ENCODE results near the gene IL16. TPM values are rescaled to one million over a fixed set of nuclear protein-coding genes. Genes with fewer than 3 reads are reported as not detected.

IL16 gene
- total RNA-seq, 1 donor from 2014 or later, result 107 TPM

- H3K9me3 Mint-ChIP-seq, result no peaks in the 10 kb centered on the region
- no peaks in the 10 kb centered on the region for H3K36me3 Mint-ChIP-seq (ENCODE audit: low read depth)
- no peak for DNase-seq (ENCODE audit: low spot score)
- no peak overlapping the region for H3K4me3 Mint-ChIP-seq
- H3K27ac Mint-ChIP-seq, result no peak overlapping the region
- peaks cover 48% of the 10 kb centered on the region for H3K27me3 Mint-ChIP-seq (ENCODE audit: insufficient read depth)
- peaks cover 19% of the 10 kb centered on the region for H3K4me1 Mint-ChIP-seq (ENCODE audit: low read depth)
- intact Hi-C loops (cut with micrococcal nuclease), result no loop called here
These were observed 15.5 kb upstream of the IL16 start for GRCh38 chr15:81181220-81181619.

GRCh38 chr15:81182031-81182755, 14.5 kb upstream of the IL16 start:
- Mint-ChIP-seq H3K36me3 (ENCODE audit: low read depth) (no peaks in the 10 kb centered on the region), H3K9me3 (no peaks in the 10 kb centered on the region), H3K4me3 (no peak overlapping the region), H3K27me3 (ENCODE audit: insufficient read depth) (peaks cover 48% of the 10 kb centered on the region), H3K27ac (no peak overlapping the region), H3K4me1 (ENCODE audit: low read depth) (peaks cover 19% of the 10 kb centered on the region)
- intact Hi-C loops (cut with micrococcal nuclease), result no loop called here
- DNase-seq (ENCODE audit: low spot score), result no peak

GRCh38 chr15:81182756-81183438, 13.8 kb upstream of the IL16 start:
- DNase-seq (ENCODE audit: low spot score), result no peak
- Mint-ChIP-seq H3K27me3 (ENCODE audit: insufficient read depth) (peaks cover 51% of the 10 kb centered on the region), H3K27ac (no peak overlapping the region), H3K4me3 (no peak overlapping the region), H3K4me1 (ENCODE audit: low read depth) (peaks cover 19% of the 10 kb centered on the region), H3K9me3 (no peaks in the 10 kb centered on the region), H3K36me3 (ENCODE audit: low read depth) (no peaks in the 10 kb centered on the region)
- intact Hi-C loops (cut with micrococcal nuclease), result no loop called here

GRCh38 chr15:81183439-81183775, 13.3 kb upstream of the IL16 start:
- intact Hi-C loops (cut with micrococcal nuclease), result no loop called here
- peaks cover 19% of the 10 kb centered on the region for H3K4me1 Mint-ChIP-seq (ENCODE audit: low read depth)
- no peaks in the 10 kb centered on the region for H3K9me3 Mint-ChIP-seq
- H3K27me3 Mint-ChIP-seq (ENCODE audit: insufficient read depth), result peaks cover 51% of the 10 kb centered on the region
- no peaks in the 10 kb centered on the region for H3K36me3 Mint-ChIP-seq (ENCODE audit: low read depth)
- DNase-seq (ENCODE audit: low spot score), result no peak
- no peak overlapping the region for H3K4me3 Mint-ChIP-seq
- H3K27ac Mint-ChIP-seq, result no peak overlapping the region

GRCh38 chr15:81184188-81184587, 12.5 kb upstream of the IL16 start:
- Mint-ChIP-seq H3K9me3 (no peaks in the 10 kb centered on the region), H3K4me3 (no peak overlapping the region), H3K27ac (no peak overlapping the region), H3K4me1 (ENCODE audit: low read depth) (peaks cover 19% of the 10 kb centered on the region), H3K36me3 (ENCODE audit: low read depth) (no peaks in the 10 kb centered on the region), H3K27me3 (ENCODE audit: insufficient read depth) (peaks cover 46% of the 10 kb centered on the region)
- no peak for DNase-seq (ENCODE audit: low spot score)
- intact Hi-C loops (cut with micrococcal nuclease), result no loop called here

- no peak for DNase-seq (ENCODE audit: low spot score)
These were observed 10.9 kb upstream of the IL16 start for GRCh38 chr15:81185631-81186295.

GRCh38 chr15:81188354-81188753, 8.3 kb upstream of the IL16 start:
- H3K4me3 Mint-ChIP-seq, result no peak overlapping the region
- intact Hi-C loops (cut with micrococcal nuclease), result no loop called here
- no peaks in the 10 kb centered on the region for H3K9me3 Mint-ChIP-seq
- no peak for DNase-seq (ENCODE audit: low spot score)
- no peaks in the 10 kb centered on the region for H3K36me3 Mint-ChIP-seq (ENCODE audit: low read depth)
- H3K27ac Mint-ChIP-seq, result no peak overlapping the region
- H3K4me1 Mint-ChIP-seq (ENCODE audit: low read depth), result peaks cover 6% of the 10 kb centered on the region
- peaks cover 28% of the 10 kb centered on the region for H3K27me3 Mint-ChIP-seq (ENCODE audit: insufficient read depth)

More at GRCh38 chr15:81185631-81186295, 10.9 kb upstream of the IL16 start:
- Mint-ChIP-seq H3K4me3 (no peak overlapping the region), H3K27me3 (ENCODE audit: insufficient read depth) (peaks cover 47% of the 10 kb centered on the region), H3K9me3 (no peaks in the 10 kb centered on the region), H3K36me3 (ENCODE audit: low read depth) (no peaks in the 10 kb centered on the region), H3K27ac (no peak overlapping the region), H3K4me1 (ENCODE audit: low read depth) (peaks cover 19% of the 10 kb centered on the region)
- intact Hi-C loops (cut with micrococcal nuclease), result no loop called here

- no peak for DNase-seq (ENCODE audit: low spot score)
- Mint-ChIP-seq H3K27ac (no peak overlapping the region), H3K4me1 (ENCODE audit: low read depth) (no peaks in the 10 kb centered on the region), H3K36me3 (ENCODE audit: low read depth) (no peaks in the 10 kb centered on the region), H3K9me3 (no peaks in the 10 kb centered on the region), H3K27me3 (ENCODE audit: insufficient read depth) (peaks cover 19% of the 10 kb centered on the region), H3K4me3 (no peak overlapping the region)
- intact Hi-C loops (cut with micrococcal nuclease), result no loop called here
These were observed 6.9 kb upstream of the IL16 start for GRCh38 chr15:81189583-81190283.

- intact Hi-C loops (cut with micrococcal nuclease), result no loop called here
- Mint-ChIP-seq H3K36me3 (ENCODE audit: low read depth) (no peaks in the 10 kb centered on the region), H3K4me1 (ENCODE audit: low read depth) (no peaks in the 10 kb centered on the region), H3K27me3 (ENCODE audit: insufficient read depth) (peaks cover 10% of the 10 kb centered on the region), H3K27ac (no peak overlapping the region), H3K4me3 (no peak overlapping the region), H3K9me3 (no peaks in the 10 kb centered on the region)
- DNase-seq (ENCODE audit: low spot score), result no peak
These were observed 5.7 kb upstream of the IL16 start for GRCh38 chr15:81190922-81191507.

- no peak overlapping the region for H3K27ac Mint-ChIP-seq
- intact Hi-C loops (cut with micrococcal nuclease), result no loop called here
- no peaks in the 10 kb centered on the region for H3K9me3 Mint-ChIP-seq
- DNase-seq (ENCODE audit: low spot score), result no peak
- no peaks in the 10 kb centered on the region for H3K4me1 Mint-ChIP-seq (ENCODE audit: low read depth)
- H3K4me3 Mint-ChIP-seq, result no peak overlapping the region
- H3K27me3 Mint-ChIP-seq (ENCODE audit: insufficient read depth), result peaks cover 10% of the 10 kb centered on the region
- no peaks in the 10 kb centered on the region for H3K36me3 Mint-ChIP-seq (ENCODE audit: low read depth)
These were observed 5.0 kb upstream of the IL16 start for GRCh38 chr15:81191701-81192100.

- Mint-ChIP-seq H3K4me3 (no peak overlapping the region), H3K36me3 (ENCODE audit: low read depth) (no peaks in the 10 kb centered on the region), H3K27me3 (ENCODE audit: insufficient read depth) (peaks cover 4% of the 10 kb centered on the region), H3K4me1 (ENCODE audit: low read depth) (no peaks in the 10 kb centered on the region), H3K9me3 (no peaks in the 10 kb centered on the region), H3K27ac (no peak overlapping the region)
- DNase-seq (ENCODE audit: low spot score), result no peak
- intact Hi-C loops (cut with micrococcal nuclease), result no loop called here
These were observed 2.0 kb upstream of the IL16 start for GRCh38 chr15:81194723-81195122.

GRCh38 chr15:81195339-81195864, 1.3 kb upstream of the IL16 start:
- Mint-ChIP-seq H3K36me3 (ENCODE audit: low read depth) (no peaks in the 10 kb centered on the region), H3K4me3 (no peak overlapping the region), H3K27ac (no peak overlapping the region), H3K4me1 (ENCODE audit: low read depth) (no peaks in the 10 kb centered on the region), H3K27me3 (ENCODE audit: insufficient read depth) (peaks cover 4% of the 10 kb centered on the region), H3K9me3 (no peaks in the 10 kb centered on the region)
- intact Hi-C loops (cut with micrococcal nuclease), result no loop called here
- DNase-seq (ENCODE audit: low spot score), result no peak
